Activated CD4-positive, alpha-beta memory T cell treated with anti-CD3 and anti-CD28 coated beads for 36 hours (primary cell): Measurements from ENCODE around the gene LANCL3. TPM values are rescaled to one million over a fixed set of nuclear protein-coding genes. Genes with fewer than 3 reads are reported as not detected.
A peak's percentile ranks its signal among the peaks of the same experiment; 100 is the strongest.
"Not testable (repeated sequence)": the region's sequence is repeated elsewhere in the genome, so short reads cannot be mapped to it uniquely, and the experiment has no call there.

Experiments
- CTCF ChIA-PET: fragments of 350-600 bp; sonication (Branson Sonifier 250); formaldehyde crosslinking; loops from one replicate; lab custom pipeline; 2021; ENCODE audit warnings: antibody characterized with exemption, inconsistent platforms; lab: Charles Lee
- POLR2A ChIA-PET: fragments of 350-600 bp; sonication (Branson Sonifier 250); formaldehyde crosslinking; loops from one replicate; lab custom pipeline; 2021; ENCODE audit warnings: antibody characterized with exemption; lab: Charles Lee
- DNase-seq: peaks from one replicate; pipeline ENCODE4 v3.0.0-alpha.2; 2020
- H3K27ac Mint-ChIP-seq: one replicate; pipeline ENCODE4 v1.8.0; 2021; ENCODE audit warnings: mixed read lengths
- H3K27me3 Mint-ChIP-seq: one replicate; pipeline ENCODE4 v1.8.0; 2021; ENCODE audit warnings: mixed read lengths
- H3K36me3 Mint-ChIP-seq: one replicate; pipeline ENCODE4 v1.8.0; 2021; ENCODE audit warnings: mixed read lengths
- H3K4me1 Mint-ChIP-seq: one replicate; pipeline ENCODE4 v1.8.0; 2021; ENCODE audit warnings: low read depth, mixed read lengths
- H3K4me3 Mint-ChIP-seq: one replicate; pipeline ENCODE4 v1.8.0; 2021; ENCODE audit warnings: mild to moderate bottlenecking, mixed read lengths
- H3K9me3 Mint-ChIP-seq: one replicate; pipeline ENCODE4 v1.8.0; 2021; ENCODE audit warnings: mixed read lengths
- intact Hi-C: fragments of 100-400 bp; cut with micrococcal nuclease; formaldehyde crosslinking; loops from one replicate; pipeline ENCODE4 v1.15.1; 2023
- total RNA-seq, 2 experiments: library from RNA; stranded (reverse); gene quantifications; one replicate each; pipeline ENCODE4 v1.2.3, GENCODE V29; 2021

Gene LANCL3
- total RNA-seq, 2 experiments from 2014 or later = 0.02 to 0.15 TPM

GRCh38 chrX:37640142-37640541 is 68.7 kb downstream of the LANCL3 start:
- Mint-ChIP-seq H3K9me3 (no peaks in the 10 kb centered on the region), H3K27ac (no peak overlapping the region), H3K27me3 (no peaks in the 10 kb centered on the region), H3K4me1 (no peaks in the 10 kb centered on the region), H3K36me3 (no peaks in the 10 kb centered on the region), H3K4me3 (no peak overlapping the region)
- no peak for DNase-seq
- intact Hi-C loops = no loop called here
- ChIA-PET CTCF (no interaction called here), POLR2A (no interaction called here)

- intact Hi-C loops = no loop called here
- ChIA-PET CTCF (no interaction called here), POLR2A (no interaction called here)
- no peak for DNase-seq
- Mint-ChIP-seq H3K4me3 (no peak overlapping the region), H3K9me3 (no peaks in the 10 kb centered on the region), H3K4me1 (no peaks in the 10 kb centered on the region), H3K36me3 (no peaks in the 10 kb centered on the region), H3K27ac (no peak overlapping the region), H3K27me3 (no peaks in the 10 kb centered on the region)
Measured at GRCh38 chrX:37641859-37642258, 70.4 kb downstream of the LANCL3 start.

GRCh38 chrX:37644381-37645305 is 73.2 kb downstream of the LANCL3 start:
- ChIA-PET CTCF (no interaction called here), POLR2A (no interaction called here)
- intact Hi-C loops = no loop called here
- H3K9me3 Mint-ChIP-seq = no peaks in the 10 kb centered on the region
- no peak for DNase-seq
- no peaks in the 10 kb centered on the region for H3K27me3 Mint-ChIP-seq
- H3K4me3 Mint-ChIP-seq = no peak overlapping the region
- H3K36me3 Mint-ChIP-seq = no peaks in the 10 kb centered on the region
- no peaks in the 10 kb centered on the region for H3K4me1 Mint-ChIP-seq
- no peak overlapping the region for H3K27ac Mint-ChIP-seq

- H3K27ac Mint-ChIP-seq = no peak overlapping the region
- no peak for DNase-seq
- no peaks in the 10 kb centered on the region for H3K36me3 Mint-ChIP-seq
- no peaks in the 10 kb centered on the region for H3K4me1 Mint-ChIP-seq
- H3K27me3 Mint-ChIP-seq = no peaks in the 10 kb centered on the region
- POLR2A ChIA-PET = no interaction called here
- CTCF ChIA-PET = no interaction called here
- no peaks in the 10 kb centered on the region for H3K9me3 Mint-ChIP-seq
- intact Hi-C loops = no loop called here
- no peak overlapping the region for H3K4me3 Mint-ChIP-seq
Measured at GRCh38 chrX:37646254-37646653, 74.8 kb downstream of the LANCL3 start.

- H3K9me3 Mint-ChIP-seq, H3K27me3 Mint-ChIP-seq, POLR2A ChIA-PET, CTCF ChIA-PET, H3K4me1 Mint-ChIP-seq, H3K4me3 Mint-ChIP-seq, DNase-seq, H3K36me3 Mint-ChIP-seq, intact Hi-C loops, H3K27ac Mint-ChIP-seq: not testable (repeated sequence)
Measured at GRCh38 chrX:37650879-37651278, 79.4 kb downstream of the LANCL3 start.

- POLR2A ChIA-PET = no interaction called here
- Mint-ChIP-seq H3K27ac (no peak overlapping the region), H3K4me1 (no peaks in the 10 kb centered on the region), H3K4me3 (no peak overlapping the region), H3K9me3 (no peaks in the 10 kb centered on the region), H3K27me3 (no peaks in the 10 kb centered on the region), H3K36me3 (no peaks in the 10 kb centered on the region)
- intact Hi-C loops = no loop called here
- DNase-seq = peak; percentile 9
- CTCF ChIA-PET = no interaction called here
Measured at GRCh38 chrX:37651921-37652452, 80.5 kb downstream of the LANCL3 start.

GRCh38 chrX:37652589-37653231 is 81.2 kb downstream of the LANCL3 start:
- POLR2A ChIA-PET = no interaction called here
- H3K27ac Mint-ChIP-seq = no peak overlapping the region

GRCh38 chrX:37653397-37654085 is 82.1 kb downstream of the LANCL3 start:
- no peak for DNase-seq
- ChIA-PET CTCF (no interaction called here), POLR2A (no interaction called here)
- H3K9me3 Mint-ChIP-seq = no peaks in the 10 kb centered on the region
- H3K36me3 Mint-ChIP-seq = no peaks in the 10 kb centered on the region
- no peaks in the 10 kb centered on the region for H3K27me3 Mint-ChIP-seq
- H3K4me1 Mint-ChIP-seq = no peaks in the 10 kb centered on the region
- intact Hi-C loops = no loop called here
- no peak overlapping the region for H3K27ac Mint-ChIP-seq
- H3K4me3 Mint-ChIP-seq = no peak overlapping the region

More at GRCh38 chrX:37652589-37653231, 81.2 kb downstream of the LANCL3 start:
- Mint-ChIP-seq H3K4me1 (no peaks in the 10 kb centered on the region), H3K4me3 (no peak overlapping the region), H3K9me3 (no peaks in the 10 kb centered on the region), H3K27me3 (no peaks in the 10 kb centered on the region), H3K36me3 (no peaks in the 10 kb centered on the region)
- no peak for DNase-seq
- CTCF ChIA-PET = no interaction called here
- intact Hi-C loops = no loop called here

- H3K27ac Mint-ChIP-seq = no peak overlapping the region
- ChIA-PET CTCF (no interaction called here), POLR2A (no interaction called here)
- intact Hi-C loops = no loop called here
- H3K27me3 Mint-ChIP-seq = no peaks in the 10 kb centered on the region
- no peak overlapping the region for H3K4me3 Mint-ChIP-seq
- no peaks in the 10 kb centered on the region for H3K36me3 Mint-ChIP-seq
- H3K4me1 Mint-ChIP-seq = no peaks in the 10 kb centered on the region
- H3K9me3 Mint-ChIP-seq = no peaks in the 10 kb centered on the region
- DNase-seq = no peak
Measured at GRCh38 chrX:37658343-37659030, 87.0 kb downstream of the LANCL3 start.

GRCh38 chrX:37659047-37659446 is 87.6 kb downstream of the LANCL3 start:
- intact Hi-C loops = no loop called here
- Mint-ChIP-seq H3K4me1 (no peaks in the 10 kb centered on the region), H3K4me3 (no peak overlapping the region), H3K27ac (no peak overlapping the region), H3K36me3 (no peaks in the 10 kb centered on the region), H3K9me3 (no peaks in the 10 kb centered on the region), H3K27me3 (no peaks in the 10 kb centered on the region)
- POLR2A ChIA-PET = no interaction called here
- CTCF ChIA-PET = no interaction called here
- no peak for DNase-seq

- no peak for DNase-seq
- H3K4me3 Mint-ChIP-seq = no peak overlapping the region
- no peaks in the 10 kb centered on the region for H3K9me3 Mint-ChIP-seq
- intact Hi-C loops = no loop called here
- POLR2A ChIA-PET = no interaction called here
- H3K27ac Mint-ChIP-seq = no peak overlapping the region
- H3K36me3 Mint-ChIP-seq = no peaks in the 10 kb centered on the region
- no peaks in the 10 kb centered on the region for H3K4me1 Mint-ChIP-seq
- CTCF ChIA-PET = no interaction called here
- no peaks in the 10 kb centered on the region for H3K27me3 Mint-ChIP-seq
Measured at GRCh38 chrX:37662181-37662580, 90.7 kb downstream of the LANCL3 start.

- Mint-ChIP-seq H3K9me3 (no peaks in the 10 kb centered on the region), H3K4me1 (no peaks in the 10 kb centered on the region), H3K4me3 (no peak overlapping the region), H3K27ac (no peak overlapping the region), H3K36me3 (no peaks in the 10 kb centered on the region), H3K27me3 (peaks cover 1% of the 10 kb centered on the region)
- intact Hi-C loops = no loop called here
- CTCF ChIA-PET = no interaction called here
- DNase-seq = no peak
- POLR2A ChIA-PET = no interaction called here
Measured at GRCh38 chrX:37666516-37666915, 95.1 kb downstream of the LANCL3 start.
